ENCODE results near the gene ARHGAP5.
A peak's percentile ranks its signal among the peaks of the same experiment; 100 is the strongest.

ARHGAP5 gene

GRCh38 chr14:32185097-32185496 lies 108.0 kb downstream of the ARHGAP5 start:
- no peak for DNase-seq

- DNase-seq: no peak
Observed at GRCh38 chr14:32186248-32186647, 109.1 kb downstream of the ARHGAP5 start.

- DNase-seq: no peak
Observed at GRCh38 chr14:32189811-32190210, 112.7 kb downstream of the ARHGAP5 start.

- DNase-seq: no peak
Observed at GRCh38 chr14:32190673-32191072, 113.6 kb downstream of the ARHGAP5 start.

- DNase-seq: no peak
Observed at GRCh38 chr14:32192712-32193373, 115.7 kb downstream of the ARHGAP5 start.

- DNase-seq: peak; percentile 28
Observed at GRCh38 chr14:32193532-32193931, 116.4 kb downstream of the ARHGAP5 start.

GRCh38 chr14:32195636-32196035 lies 118.5 kb downstream of the ARHGAP5 start:
- no peak for DNase-seq

GRCh38 chr14:32197919-32198318 lies 120.8 kb downstream of the ARHGAP5 start:
- DNase-seq: peak; percentile 8

- no peak for DNase-seq
Observed at GRCh38 chr14:32200368-32201192, 123.5 kb downstream of the ARHGAP5 start.

GRCh38 chr14:32201193-32201815 lies 124.2 kb downstream of the ARHGAP5 start:
- DNase-seq: peak; percentile 87

- DNase-seq: peak; percentile 35
Observed at GRCh38 chr14:32201816-32202490, 124.8 kb downstream of the ARHGAP5 start, which contains the start of gene RNU6-7. RNU6-7 (plus strand) TSS chr14:32202045.

- DNase-seq: no peak
Observed at GRCh38 chr14:32202491-32202997, 125.4 kb downstream of the ARHGAP5 start.

GRCh38 chr14:32202998-32203882 lies 126.1 kb downstream of the ARHGAP5 start, which contains the start of gene RNU6-8:
RNU6-8 (minus strand) TSS chr14:32203269.
- DNase-seq: peak; percentile 89

- DNase-seq: peak; percentile 23
Observed at GRCh38 chr14:32203928-32204357, 126.8 kb downstream of the ARHGAP5 start.

- no peak for DNase-seq
Observed at GRCh38 chr14:32205554-32205953, 128.4 kb downstream of the ARHGAP5 start.

- DNase-seq: no peak
Observed at GRCh38 chr14:32205984-32206383, 128.9 kb downstream of the ARHGAP5 start.

- no peak for DNase-seq
Observed at GRCh38 chr14:32206552-32206951, 129.4 kb downstream of the ARHGAP5 start.

GRCh38 chr14:32208490-32208889 lies 131.4 kb downstream of the ARHGAP5 start:
- DNase-seq: no peak

Data from activated CD4-positive, alpha-beta T cell treated with anti-CD3 and anti-CD28 coated beads, Interleukin-10, Interleukin-2, amounts not matched to agents 100 ng/mL and 50 ng/mL, durations not matched to agents 16 hours and 8 hours (primary cell).